Measurements from ENCODE around the gene SEC63.

SEC63 gene

GRCh38 chr6:107817784-107818183, 140.2 kb downstream of the SEC63 start:
- DNase-seq (ENCODE audit: low spot score), result peak; percentile 9
